ENCODE results near the gene MMP28. TPM values are rescaled to one million over a fixed set of nuclear protein-coding genes. Genes with fewer than 3 reads are reported as not detected.

MMP28 gene
- total and polyA plus RNA-seq, 10 of the 15 experiments (the other 5 are each of a cell fraction or from before 2014, with no cell fraction given), result not detected

DNA sequence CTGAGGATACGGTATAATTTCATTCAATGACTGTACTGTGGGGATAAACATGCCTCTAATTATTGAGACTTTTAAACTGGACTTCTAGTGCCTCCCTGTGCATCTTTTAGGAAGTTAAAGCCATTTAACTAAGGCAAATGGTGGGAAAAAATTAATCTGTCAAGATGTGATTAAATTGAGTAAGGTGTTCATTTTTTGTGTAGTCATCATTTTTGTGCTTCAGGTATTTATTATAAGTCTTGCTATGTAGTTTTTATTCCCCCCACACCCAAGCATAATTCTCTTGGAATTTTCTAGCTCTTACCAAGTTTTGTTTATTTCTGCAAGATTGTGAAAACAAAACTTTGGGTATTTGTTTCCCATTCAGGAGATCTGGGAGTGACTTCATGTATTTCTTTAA, 24.0 kb upstream of the MMP28 start (continued):
- TF ChIP-seq USF1 (IDR thresholded peaks at IDR 0.05; ENCODE audit: borderline replicate concordance, extremely low read length, insufficient read depth, low read depth, low read length) (no peak), ZNF622 (IDR thresholded peaks at IDR 0.05) (no peak), MXI1 (IDR thresholded peaks at IDR 0.05; ENCODE audit: low read depth, low read length) (no peak), NRF1 (conservative IDR thresholded peaks at IDR 0.05; ENCODE audit: low read depth, low read length) (no peak), TCF3 (IDR thresholded peaks at IDR 0.05; ENCODE audit: borderline replicate concordance, insufficient read depth, low read depth, low read length) (no peak), TARDBP (IDR thresholded peaks at IDR 0.05; ENCODE audit: borderline replicate concordance) (no peak), POU2F2 (IDR thresholded peaks at IDR 0.05; ENCODE audit: borderline replicate concordance, low read depth, low read length) (no peak)
- TF ChIP-seq, protein P1, sequence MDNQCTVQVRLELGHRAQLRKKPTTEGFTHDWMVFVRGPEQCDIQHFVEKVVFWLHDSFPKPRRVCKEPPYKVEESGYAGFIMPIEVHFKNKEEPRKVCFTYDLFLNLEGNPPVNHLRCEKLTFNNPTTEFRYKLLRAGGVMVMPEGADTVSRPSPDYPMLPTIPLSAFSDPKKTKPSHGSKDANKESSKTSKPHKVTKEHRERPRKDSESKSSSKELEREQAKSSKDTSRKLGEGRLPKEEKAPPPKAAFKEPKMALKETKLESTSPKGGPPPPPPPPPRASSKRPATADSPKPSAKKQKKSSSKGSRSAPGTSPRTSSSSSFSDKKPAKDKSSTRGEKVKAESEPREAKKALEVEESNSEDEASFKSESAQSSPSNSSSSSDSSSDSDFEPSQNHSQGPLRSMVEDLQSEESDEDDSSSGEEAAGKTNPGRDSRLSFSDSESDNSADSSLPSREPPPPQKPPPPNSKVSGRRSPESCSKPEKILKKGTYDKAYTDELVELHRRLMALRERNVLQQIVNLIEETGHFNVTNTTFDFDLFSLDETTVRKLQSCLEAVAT (IDR thresholded peaks at IDR 0.05), result no peak

GRCh38 chr17:35817196-35817595, 21.8 kb upstream of the MMP28 start:
- no peak overlapping the region for H2AFZ ChIP-seq (ENCODE audit: control insufficient read depth, low read depth, low read length)
- CTCF ChIA-PET, result interaction anchor here (0.6 to 3.8 kb wide), 11 partner anchors 8 to 312 kb away, joined by 3 to 14 read pairs (median 4); partner anchors contain the start of gene TAF15
- no peak overlapping the region for H3K9ac ChIP-seq (ENCODE audit: control insufficient read depth, insufficient read depth, low read length)
- H3K36me3 ChIP-seq (ENCODE audit: control insufficient read depth in 2 of 2, insufficient read depth in 2 of 2, low read length in 1 of 2), result peaks cover 0 to 16% of the 10 kb centered on the region in 2 experiments; a peak in 3 of 4 replicates
- no peaks in the 10 kb centered on the region for H3K9me3 ChIP-seq (replicated peaks; ENCODE audit: control insufficient read depth, insufficient read depth, low read length)
- H4K20me1 ChIP-seq (ENCODE audit: control insufficient read depth, insufficient read depth), result peaks cover under 1% of the 10 kb centered on the region; the same call in 1 of the 2 replicates
- TF ChIP-seq MEF2B (IDR thresholded peaks at IDR 0.05; ENCODE audit: partially characterized antibody, poor library complexity, severe bottlenecking), result no peak
- TF ChIP-seq GATAD2B (conservative IDR thresholded peaks at IDR 0.05; ENCODE audit: low read depth), result no peak
- TF ChIP-seq JUNB (IDR thresholded peaks at IDR 0.05), result no peak
- TF ChIP-seq MTA3 (IDR thresholded peaks at IDR 0.05; ENCODE audit: borderline replicate concordance, low read length), result no peak
- no peak for TF ChIP-seq CEBPB (IDR thresholded peaks at IDR 0.05; ENCODE audit: borderline replicate concordance in 1 of 2, low read depth in 2 of 2, low read length in 2 of 2)
- TF ChIP-seq, protein P2, sequence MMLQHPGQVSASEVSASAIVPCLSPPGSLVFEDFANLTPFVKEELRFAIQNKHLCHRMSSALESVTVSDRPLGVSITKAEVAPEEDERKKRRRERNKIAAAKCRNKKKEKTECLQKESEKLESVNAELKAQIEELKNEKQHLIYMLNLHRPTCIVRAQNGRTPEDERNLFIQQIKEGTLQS (IDR thresholded peaks at IDR 0.05; ENCODE audit: borderline replicate concordance, extremely low read depth, low read depth, low read length), result no peak
- TF ChIP-seq ZSCAN29 (IDR thresholded peaks at IDR 0.05), result no peak
- TF ChIP-seq E2F8 (IDR thresholded peaks at IDR 0.05; ENCODE audit: low read depth, partially characterized antibody), result no peak
- peaks cover 51% of the 10 kb centered on the region for H3K79me2 ChIP-seq (ENCODE audit: control insufficient read depth, insufficient read depth, low read length)
- BruUV-seq (replicated peaks), result no TSS peak
- 90% methylated on average over 1 of the region's 1 CpG for WGBS (ENCODE audit: insufficient coverage, insufficient replicate concordance, low lambda C conversion rate, missing lambda C conversion rate)
- FAIRE-seq (no peak), ATAC-seq (no peak), DNase-seq (ENCODE audit: low read depth, low spot score) (no peak)
- H3K4me3 ChIP-seq, result no peak overlapping the region
- intact Hi-C loops (cut with micrococcal nuclease; ENCODE audit: unreplicated experiment), result no loop called here
- no peak overlapping the region for H3K27ac ChIP-seq (ENCODE audit: control insufficient read depth, insufficient read depth)
- SMC1A ChIA-PET (ENCODE audit: uncharacterized antibody, unreplicated experiment), result interaction anchor here (0.8 to 2.2 kb wide), 4 partner anchors 11 to 270 kb away, joined by 3 to 9 read pairs (median 4); no protein-coding TSS in a partner anchor
- POLR2A ChIA-PET, result interaction anchor here (0.6 kb wide), 1 partner anchor 377 kb away, joined by 3 read pairs; no protein-coding TSS in a partner anchor
- RAD21 ChIA-PET (ENCODE audit: unreplicated experiment), result interaction anchor here (0.8 to 1.0 kb wide), 2 partner anchors 12 to 53 kb away, joined by 3 read pairs; no protein-coding TSS in a partner anchor
- no peak overlapping the region for H3K4me2 ChIP-seq (ENCODE audit: control insufficient read depth, insufficient read depth)
- H3K4me1 ChIP-seq (ENCODE audit: control insufficient read depth, insufficient read depth, low read length), result no peaks in the 10 kb centered on the region
- in situ Hi-C loops (cut with MboI), result no loop called here
- no peaks in the 10 kb centered on the region for H3K27me3 ChIP-seq (replicated peaks in 1 of 2; ENCODE audit: control insufficient read depth in 2 of 2, insufficient read depth in 2 of 2, low read length in 1 of 2)
